GM10248 (cell line): ENCODE results near the gene STAT4.

Experiments used
- CTCF ChIA-PET: fragments of 300-600 bp; sonication (Branson Sonifier 250); formaldehyde crosslinking; extraction: SDS; loops from one replicate; lab custom pipeline; 2021; ENCODE audit warnings: antibody characterized with exemption; lab: Yijun Ruan, JAX
- POLR2A ChIA-PET: fragments of 350-650 bp; sonication (Branson Sonifier 250); formaldehyde crosslinking; extraction: SDS; loops from one replicate; lab custom pipeline; 2020; ENCODE audit warnings: antibody characterized with exemption; lab: Yijun Ruan, JAX
- DNase-seq: peaks from one replicate; pipeline ENCODE4 v3.0.0; 2012; ENCODE audit errors: extremely low spot score
- TF ChIP-seq, protein P1 (sequence below): IDR thresholded peaks from 2 replicates; pipeline ENCODE4 v1.5.1; 2012; ENCODE audit warnings: mild to moderate bottlenecking, low read depth; ENCODE audit errors: extremely low read depth, missing control alignments, control extremely low read depth

The STAT4 gene

DNA sequence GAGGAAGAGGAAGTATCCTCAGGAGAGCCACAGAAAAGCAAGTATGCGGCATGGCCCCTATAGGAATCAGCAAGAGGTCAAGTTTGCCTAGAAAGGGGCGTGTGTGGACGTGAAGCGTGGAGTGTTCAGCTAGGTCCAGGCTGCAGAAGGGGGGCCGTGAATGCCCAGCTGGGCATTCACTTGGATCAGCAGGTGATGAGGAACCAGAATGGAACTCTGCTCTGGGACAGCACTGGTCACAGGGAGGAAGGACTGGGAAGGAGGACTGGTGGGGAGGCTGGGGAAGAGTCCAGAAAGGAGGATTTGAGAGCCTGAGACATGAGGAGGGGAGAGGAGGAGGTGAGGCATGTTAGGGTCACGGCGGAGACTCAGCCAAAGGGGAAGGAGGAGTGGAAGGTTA is 156.6 kb downstream of the STAT4 start:
- ChIA-PET CTCF (interaction anchor here (0.7 to 1.2 kb wide), 2 partner anchors 10 to 12 kb away, joined by 3 read pairs; no protein-coding TSS in a partner anchor), POLR2A (no interaction called here)
- TF ChIP-seq, protein P1, sequence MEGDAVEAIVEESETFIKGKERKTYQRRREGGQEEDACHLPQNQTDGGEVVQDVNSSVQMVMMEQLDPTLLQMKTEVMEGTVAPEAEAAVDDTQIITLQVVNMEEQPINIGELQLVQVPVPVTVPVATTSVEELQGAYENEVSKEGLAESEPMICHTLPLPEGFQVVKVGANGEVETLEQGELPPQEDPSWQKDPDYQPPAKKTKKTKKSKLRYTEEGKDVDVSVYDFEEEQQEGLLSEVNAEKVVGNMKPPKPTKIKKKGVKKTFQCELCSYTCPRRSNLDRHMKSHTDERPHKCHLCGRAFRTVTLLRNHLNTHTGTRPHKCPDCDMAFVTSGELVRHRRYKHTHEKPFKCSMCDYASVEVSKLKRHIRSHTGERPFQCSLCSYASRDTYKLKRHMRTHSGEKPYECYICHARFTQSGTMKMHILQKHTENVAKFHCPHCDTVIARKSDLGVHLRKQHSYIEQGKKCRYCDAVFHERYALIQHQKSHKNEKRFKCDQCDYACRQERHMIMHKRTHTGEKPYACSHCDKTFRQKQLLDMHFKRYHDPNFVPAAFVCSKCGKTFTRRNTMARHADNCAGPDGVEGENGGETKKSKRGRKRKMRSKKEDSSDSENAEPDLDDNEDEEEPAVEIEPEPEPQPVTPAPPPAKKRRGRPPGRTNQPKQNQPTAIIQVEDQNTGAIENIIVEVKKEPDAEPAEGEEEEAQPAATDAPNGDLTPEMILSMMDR, result no peak
- DNase-seq, result no peak

DNA sequence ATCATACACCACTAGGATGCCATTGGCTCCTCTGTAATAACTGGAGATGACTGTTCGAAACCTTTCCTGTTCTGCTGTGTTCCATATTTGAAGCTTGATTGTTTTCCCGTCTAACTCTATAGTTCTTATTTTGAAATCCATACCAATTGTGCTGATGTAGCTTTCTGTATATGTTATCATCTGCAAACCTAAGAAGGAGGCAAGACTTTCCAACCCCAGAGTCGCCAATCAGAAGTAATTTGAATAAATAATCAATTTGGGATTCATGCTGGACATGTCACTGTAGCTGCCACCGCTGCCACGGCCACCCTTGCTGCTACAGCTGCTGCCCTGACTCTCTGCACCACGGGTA is 157.5 kb downstream of the STAT4 start:
- TF ChIP-seq, protein P1, result no peak
- no peak for DNase-seq
- ChIA-PET CTCF (interaction anchor here (1.2 to 1.5 kb wide), 2 partner anchors 9 kb away, joined by 3 read pairs; no protein-coding TSS in a partner anchor), POLR2A (no interaction called here)

DNA sequence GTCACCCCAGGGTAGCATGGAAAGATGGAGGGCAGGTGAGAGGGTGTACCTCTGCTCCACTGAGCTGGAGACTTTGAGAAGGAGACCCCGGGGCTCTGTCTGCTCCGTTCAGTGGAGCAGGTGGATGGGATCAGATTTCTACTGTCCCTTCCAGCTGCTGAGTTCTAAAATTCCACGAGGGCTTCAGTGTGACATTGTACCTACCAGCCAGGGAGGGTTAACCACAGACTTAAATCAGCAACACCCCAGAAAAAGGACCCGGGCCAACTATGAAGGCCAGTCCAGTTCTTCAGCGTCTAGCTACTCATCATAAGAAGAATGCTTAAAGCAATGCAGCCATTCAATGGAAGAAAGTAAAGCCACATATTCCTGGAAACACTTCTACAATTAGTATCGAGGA is 160.7 kb downstream of the STAT4 start:
- DNase-seq, result no peak
- CTCF ChIA-PET, result interaction anchor here (0.7 to 2.1 kb wide), 4 partner anchors 15 to 25 kb away, joined by 3 to 8 read pairs (median 4); no protein-coding TSS in a partner anchor
- POLR2A ChIA-PET, result no interaction called here
- TF ChIP-seq, protein P1, result no peak

DNA sequence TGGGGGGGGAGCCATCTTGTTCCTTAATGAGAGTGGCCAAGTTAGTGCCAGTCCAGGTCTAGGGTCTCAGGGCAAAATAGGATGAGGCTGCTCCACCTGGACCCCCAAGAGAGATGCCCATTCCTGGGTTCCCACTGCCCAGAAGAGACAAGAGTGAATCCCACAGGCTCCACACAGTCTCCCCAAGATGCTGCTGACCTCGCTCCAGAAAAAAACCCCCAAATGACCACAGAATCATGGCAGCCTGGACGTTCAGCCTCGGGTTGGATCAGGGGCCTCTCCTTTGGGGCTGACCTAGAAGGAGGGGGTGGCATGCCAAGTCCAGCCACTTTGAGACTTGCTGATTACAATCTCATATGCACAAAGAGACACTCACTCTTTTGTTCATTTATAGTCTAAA is 161.9 kb downstream of the STAT4 start:
- no peak for DNase-seq
- TF ChIP-seq, protein P1, result no peak
- ChIA-PET POLR2A (no interaction called here), CTCF (interaction anchor here (0.9 to 2.1 kb wide), 4 partner anchors 13 to 42 kb away, joined by 3 to 11 read pairs (median 6); no protein-coding TSS in a partner anchor)

DNA sequence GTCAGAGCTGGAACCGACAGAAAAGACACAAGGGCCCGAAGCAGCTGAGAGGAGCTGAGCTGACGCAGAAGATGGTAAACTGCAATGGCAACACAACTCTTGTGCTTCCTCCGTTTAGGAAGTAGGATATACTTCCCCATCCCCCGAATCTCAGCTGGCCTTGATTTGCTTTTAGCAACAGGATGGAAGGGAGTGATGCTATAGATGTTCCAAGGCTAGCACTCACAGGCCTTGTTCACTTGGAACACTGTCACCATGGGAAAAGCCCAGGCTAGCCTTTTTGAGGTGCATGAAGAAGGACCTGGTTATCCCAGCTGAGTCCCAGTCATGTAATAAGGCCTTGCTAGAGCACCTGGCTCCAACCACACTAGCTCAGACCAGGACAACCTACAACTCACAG is 162.9 kb downstream of the STAT4 start:
- POLR2A ChIA-PET, result no interaction called here
- CTCF ChIA-PET, result interaction anchor here (0.9 to 2.1 kb wide), 6 partner anchors 9 to 41 kb away, joined by 3 to 11 read pairs (median 5); no protein-coding TSS in a partner anchor
- no peak for DNase-seq
- TF ChIP-seq, protein P1, result no peak

DNA sequence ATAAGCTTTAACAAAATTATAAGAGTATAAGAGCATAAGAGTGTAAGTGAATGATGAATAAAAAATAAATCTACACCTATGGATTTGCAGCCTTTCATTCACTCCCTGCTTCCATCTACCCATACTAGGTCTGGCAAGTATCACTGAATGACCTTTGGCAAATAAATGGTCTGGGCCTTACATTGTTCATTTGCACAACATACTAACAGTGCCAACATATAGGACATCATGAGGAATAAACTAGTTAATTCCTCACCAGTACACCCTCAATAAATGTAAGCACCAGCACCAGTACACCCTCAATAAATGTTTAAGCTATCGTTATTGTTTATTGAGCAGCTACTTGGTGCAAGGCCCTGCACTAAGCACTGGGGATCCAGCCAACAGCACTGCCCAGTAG is 163.7 kb downstream of the STAT4 start:
- CTCF ChIA-PET, result interaction anchor here (0.9 to 2.0 kb wide), 5 partner anchors 8 to 136 kb away, joined by 3 to 11 read pairs (median 3); no protein-coding TSS in a partner anchor
- TF ChIP-seq, protein P1, result no peak
- DNase-seq, result no peak
- POLR2A ChIA-PET, result no interaction called here
